Cardiac fibroblast (primary cell): ENCODE data around the gene FBXL2.
A peak's percentile ranks its signal among the peaks of the same experiment; 100 is the strongest.

Source experiments
- DNase-seq, 2 donors: peaks; one replicate each; pipeline versions ENCODE4 v3.0.0 to v3.0.0-alpha.2; 2010; ENCODE audit warnings: low read depth in 2 of 2
- H3K4me3 ChIP-seq, 2 donors: replicated peaks in 1 of 2; 1 replicate in 1 of 2; 2 replicates in 1 of 2; pipeline ENCODE4 v1.5.1; 2011; ENCODE audit warnings: low read depth in 2 of 2, low read length in 2 of 2, mild to moderate bottlenecking in 2 of 2, moderate library complexity in 1 of 2
- TF ChIP-seq, protein P1 (sequence below): IDR thresholded peaks from one replicate; pipeline ENCODE4 v1.5.1; 2011; ENCODE audit warnings: low read depth, mild to moderate bottlenecking, low read length, inconsistent platforms

FBXL2 gene

GRCh38 chr3:33360136-33360825, 83.0 kb downstream of the FBXL2 start:
- DNase-seq, result peak; percentile 43 to 93
- TF ChIP-seq, protein P1, sequence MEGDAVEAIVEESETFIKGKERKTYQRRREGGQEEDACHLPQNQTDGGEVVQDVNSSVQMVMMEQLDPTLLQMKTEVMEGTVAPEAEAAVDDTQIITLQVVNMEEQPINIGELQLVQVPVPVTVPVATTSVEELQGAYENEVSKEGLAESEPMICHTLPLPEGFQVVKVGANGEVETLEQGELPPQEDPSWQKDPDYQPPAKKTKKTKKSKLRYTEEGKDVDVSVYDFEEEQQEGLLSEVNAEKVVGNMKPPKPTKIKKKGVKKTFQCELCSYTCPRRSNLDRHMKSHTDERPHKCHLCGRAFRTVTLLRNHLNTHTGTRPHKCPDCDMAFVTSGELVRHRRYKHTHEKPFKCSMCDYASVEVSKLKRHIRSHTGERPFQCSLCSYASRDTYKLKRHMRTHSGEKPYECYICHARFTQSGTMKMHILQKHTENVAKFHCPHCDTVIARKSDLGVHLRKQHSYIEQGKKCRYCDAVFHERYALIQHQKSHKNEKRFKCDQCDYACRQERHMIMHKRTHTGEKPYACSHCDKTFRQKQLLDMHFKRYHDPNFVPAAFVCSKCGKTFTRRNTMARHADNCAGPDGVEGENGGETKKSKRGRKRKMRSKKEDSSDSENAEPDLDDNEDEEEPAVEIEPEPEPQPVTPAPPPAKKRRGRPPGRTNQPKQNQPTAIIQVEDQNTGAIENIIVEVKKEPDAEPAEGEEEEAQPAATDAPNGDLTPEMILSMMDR, result no peak
- H3K4me3 ChIP-seq, result peak overlapping the region in 1 of 2 donors; percentile 7

- TF ChIP-seq, protein P1, result no peak
- H3K4me3 ChIP-seq, result no peak overlapping the region
- DNase-seq, result no peak
Observed at GRCh38 chr3:33363113-33363800, 86.0 kb downstream of the FBXL2 start.

DNA sequence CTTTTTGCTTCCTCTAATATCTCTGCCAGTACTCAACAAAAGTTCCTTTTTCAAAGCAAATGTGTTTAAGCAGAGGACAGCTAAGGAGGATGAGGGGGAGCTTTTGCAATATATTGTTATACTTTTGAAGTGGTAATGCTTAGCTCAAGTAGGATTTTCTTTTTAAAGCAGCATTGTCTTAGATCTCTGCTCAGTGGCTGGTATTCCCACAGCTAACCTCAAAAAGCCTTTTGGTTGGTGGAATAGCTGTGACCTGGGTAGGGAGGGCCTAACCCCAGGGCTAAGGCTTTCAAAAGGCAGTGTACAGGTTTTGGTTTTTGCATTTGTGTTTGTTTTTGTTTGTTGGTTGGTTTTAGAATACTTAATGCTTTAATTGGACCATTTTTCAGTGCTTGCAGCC, 86.8 kb downstream of the FBXL2 start:
- DNase-seq, result no peak
- TF ChIP-seq, protein P1, result no peak
- no peak overlapping the region for H3K4me3 ChIP-seq

GRCh38 chr3:33364531-33365128, 87.4 kb downstream of the FBXL2 start:
- TF ChIP-seq, protein P1, result no peak
- DNase-seq, result peak in 1 of 2 donors; percentile 53
- no peak overlapping the region for H3K4me3 ChIP-seq

DNA sequence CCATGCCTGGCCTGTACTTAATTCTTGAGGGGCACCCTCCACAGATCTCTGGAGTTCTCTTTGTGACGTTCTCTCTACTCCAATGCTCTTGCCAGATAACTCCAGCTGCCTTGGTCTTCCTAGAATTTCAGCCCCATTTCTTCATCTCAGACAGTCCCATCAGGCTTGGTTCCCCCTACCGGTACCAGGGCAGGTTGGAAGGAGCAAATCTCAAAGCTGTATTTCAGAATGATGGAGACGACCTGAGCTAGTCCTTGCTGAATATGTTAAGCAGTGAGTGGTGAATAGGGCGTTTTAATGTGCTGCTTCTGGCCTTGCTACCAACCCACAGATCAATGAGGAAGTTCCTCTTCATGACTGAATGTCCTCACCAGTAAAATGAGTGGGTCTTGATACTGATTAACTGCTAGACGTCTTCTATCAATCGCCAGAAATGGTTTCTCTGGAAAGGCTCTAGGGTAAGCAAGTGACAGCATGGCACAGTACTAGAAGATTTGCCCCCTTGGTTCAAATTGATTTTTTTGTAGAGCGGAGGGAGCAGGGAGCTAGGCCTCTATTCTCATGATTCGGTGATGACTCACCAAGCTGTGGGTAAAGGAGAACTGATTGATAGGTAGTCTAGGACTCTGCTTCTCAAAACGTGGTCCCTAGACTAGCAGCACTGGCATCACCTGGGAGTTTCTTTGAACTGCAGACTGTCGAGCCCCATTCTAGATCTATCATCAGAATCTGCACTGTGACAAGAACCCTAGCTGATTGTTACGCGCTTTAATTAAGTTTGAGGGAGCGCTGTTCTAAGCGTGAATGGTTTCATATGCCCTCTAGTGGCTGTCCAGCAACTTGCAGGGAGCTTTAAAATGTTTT, 95.2 kb downstream of the FBXL2 start:
- DNase-seq, result peak; percentile 72 to 79
- H3K4me3 ChIP-seq, result no peak overlapping the region
- TF ChIP-seq, protein P1, result peak; percentile 87

DNA sequence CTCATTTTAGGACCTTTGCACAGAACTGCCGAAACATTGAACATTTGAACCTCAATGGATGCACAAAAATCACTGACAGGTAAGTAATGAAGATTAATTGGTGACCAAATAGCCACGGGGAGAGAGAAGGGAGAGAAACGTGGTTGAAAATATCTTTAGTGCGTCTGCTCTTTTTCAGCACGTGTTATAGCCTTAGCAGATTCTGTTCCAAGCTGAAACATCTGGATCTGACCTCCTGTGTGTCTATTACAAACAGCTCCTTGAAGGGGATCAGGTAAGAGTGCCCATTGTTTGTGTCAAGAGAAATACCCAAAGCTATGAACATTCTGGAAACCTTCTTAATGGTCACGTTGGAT, 95.8 kb downstream of the FBXL2 start:
- TF ChIP-seq, protein P1, result no peak
- no peak overlapping the region for H3K4me3 ChIP-seq
- DNase-seq, result no peak
